GM18907 (cell line): ENCODE results near the gene KRTAP10-3.
"Not testable (repeated sequence)": the region's sequence is repeated elsewhere in the genome, so short reads cannot be mapped to it uniquely, and the experiment has no call there.

Source experiments
- ATAC-seq: cut with Tn5 transposase; IDR thresholded peaks from one replicate; pipeline ENCODE4 v1.9.1; 2021; ENCODE audit warnings: mild to moderate bottlenecking, moderate library complexity; ENCODE audit not compliant: unreplicated experiment

The KRTAP10-3 gene

GRCh38 chr21:44590897-44591800 lies 32.6 kb upstream of the KRTAP10-3 start:
- not testable (repeated sequence) for ATAC-seq

- ATAC-seq: no peak
Observed at GRCh38 chr21:44590311-44590721, 31.7 kb upstream of the KRTAP10-3 start.

- ATAC-seq: no peak
Observed at GRCh38 chr21:44589586-44590305, 31.2 kb upstream of the KRTAP10-3 start.

DNA sequence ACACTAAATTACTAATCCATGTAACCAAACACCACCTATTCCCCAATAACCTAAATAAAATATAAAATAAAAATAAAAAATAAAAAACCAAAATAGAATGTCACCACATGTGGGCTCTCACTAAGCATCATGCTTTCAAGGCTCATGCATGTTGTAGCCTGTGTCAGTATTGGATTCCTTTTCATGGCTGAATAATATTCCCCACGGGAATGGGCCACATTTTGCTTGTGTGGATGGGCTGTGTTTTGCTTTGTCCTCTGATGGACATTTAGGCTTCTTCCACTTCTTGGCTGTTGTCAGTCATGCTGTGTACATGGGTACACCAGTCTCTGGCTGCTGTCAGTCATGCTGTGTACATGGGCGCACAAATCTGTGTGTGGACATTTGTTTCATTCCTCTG lies 30.5 kb upstream of the KRTAP10-3 start:
- no peak for ATAC-seq

DNA sequence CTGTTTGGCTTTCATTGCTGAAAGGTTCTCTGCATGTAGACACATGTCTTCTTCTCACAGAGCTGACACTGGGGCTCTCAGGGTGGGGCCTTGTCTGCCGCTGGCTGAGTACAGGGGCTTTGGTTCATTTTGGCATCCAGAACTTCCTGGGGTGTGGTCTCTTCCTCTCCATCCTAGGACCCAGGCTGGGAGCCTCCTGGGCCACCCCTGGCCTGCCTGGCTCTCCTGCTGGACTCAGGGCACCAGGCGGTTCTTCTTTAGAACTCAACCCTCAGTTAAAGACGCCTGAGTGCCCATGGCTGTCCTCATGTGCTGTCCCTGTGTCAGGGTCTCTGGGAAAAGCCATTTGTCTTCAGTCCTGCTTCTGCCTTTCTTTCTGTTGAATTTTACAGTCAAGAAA lies 27.3 kb upstream of the KRTAP10-3 start:
- no peak for ATAC-seq

DNA sequence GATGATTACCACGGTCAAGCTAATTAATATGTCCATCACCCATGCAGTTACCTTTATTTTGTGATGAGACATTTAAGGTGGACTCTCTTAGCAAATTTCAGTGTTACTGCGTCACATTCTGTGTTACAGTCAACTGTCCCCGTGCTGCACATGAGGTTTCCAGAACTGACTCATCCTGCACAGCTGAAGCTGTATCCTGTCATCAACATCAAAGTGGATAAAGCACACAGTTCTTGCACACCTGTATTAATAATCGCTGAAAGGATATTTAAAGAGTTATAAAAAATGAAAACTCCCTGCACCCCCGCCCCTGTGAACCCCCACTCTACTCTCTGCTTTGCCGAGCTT lies 25.2 kb upstream of the KRTAP10-3 start:
- ATAC-seq: no peak

GRCh38 chr21:44583089-44583799 lies 24.6 kb upstream of the KRTAP10-3 start:
- ATAC-seq: no peak

DNA sequence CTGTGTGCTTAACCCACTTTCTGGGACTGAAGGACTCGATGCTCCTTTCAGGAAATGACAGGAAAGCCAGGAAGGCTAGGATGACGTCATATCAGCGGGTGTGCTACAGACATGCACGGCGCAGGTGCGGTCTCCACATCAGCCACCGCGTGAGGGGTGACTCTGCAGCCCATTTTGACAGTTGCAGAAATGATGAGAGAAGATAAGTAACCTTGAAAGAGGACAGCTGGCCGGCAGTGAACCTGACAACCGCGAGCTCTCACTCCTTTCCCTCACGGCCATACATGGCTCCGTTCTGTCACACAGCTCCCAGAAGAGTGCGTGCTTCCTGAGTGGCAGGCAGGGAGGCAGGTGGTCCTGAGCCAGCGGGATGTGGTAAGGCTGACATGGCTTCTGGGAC lies 23.5 kb upstream of the KRTAP10-3 start:
- no peak for ATAC-seq

GRCh38 chr21:44581158-44581557 lies 22.6 kb upstream of the KRTAP10-3 start:
- no peak for ATAC-seq

- not testable (repeated sequence) for ATAC-seq
Observed at GRCh38 chr21:44580231-44580821, 21.7 kb upstream of the KRTAP10-3 start, which contains the start of gene KRTAP10-5. Gene KRTAP10-5 (minus strand): TSS chr21:44580604. CDS start chr21:44580578, 26 bp downstream.

- no peak for ATAC-seq
Observed at GRCh38 chr21:44579833-44580144, 21.2 kb upstream of the KRTAP10-3 start.

- no peak for ATAC-seq
Observed at GRCh38 chr21:44579056-44579832, 20.6 kb upstream of the KRTAP10-3 start.

DNA sequence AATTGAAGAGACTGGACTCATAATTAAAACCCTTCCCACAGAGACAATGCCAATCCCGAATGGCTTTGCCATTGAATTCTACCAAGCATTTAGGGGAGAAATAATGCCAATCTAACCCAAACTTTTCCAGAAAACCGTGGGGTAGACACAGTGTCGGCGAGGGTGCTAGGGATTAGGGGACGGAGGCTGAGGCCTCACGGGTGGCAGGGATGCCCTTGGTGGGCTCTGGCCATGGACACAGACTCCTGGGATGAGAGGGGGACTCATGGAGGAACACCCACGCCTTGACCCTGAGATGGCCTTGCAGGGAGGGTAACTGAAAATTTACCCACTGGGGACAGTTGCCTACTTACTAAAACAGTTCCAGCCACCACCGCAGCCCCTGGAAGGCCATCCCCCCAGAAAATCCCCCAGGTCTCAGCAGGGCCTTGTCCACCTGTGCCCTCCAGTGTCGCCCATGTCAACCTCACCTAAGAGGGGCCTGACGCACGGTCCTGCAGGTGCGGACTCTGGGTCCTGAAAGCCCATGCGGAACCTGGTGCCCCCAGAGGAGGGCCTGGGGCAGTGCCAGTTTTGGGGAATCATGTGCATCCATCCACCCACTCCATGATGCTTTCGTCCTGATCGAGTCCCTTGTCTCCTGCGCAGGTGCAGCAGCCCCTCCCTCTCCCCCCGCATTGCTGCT lies 19.9 kb upstream of the KRTAP10-3 start:
- no peak for ATAC-seq

DNA sequence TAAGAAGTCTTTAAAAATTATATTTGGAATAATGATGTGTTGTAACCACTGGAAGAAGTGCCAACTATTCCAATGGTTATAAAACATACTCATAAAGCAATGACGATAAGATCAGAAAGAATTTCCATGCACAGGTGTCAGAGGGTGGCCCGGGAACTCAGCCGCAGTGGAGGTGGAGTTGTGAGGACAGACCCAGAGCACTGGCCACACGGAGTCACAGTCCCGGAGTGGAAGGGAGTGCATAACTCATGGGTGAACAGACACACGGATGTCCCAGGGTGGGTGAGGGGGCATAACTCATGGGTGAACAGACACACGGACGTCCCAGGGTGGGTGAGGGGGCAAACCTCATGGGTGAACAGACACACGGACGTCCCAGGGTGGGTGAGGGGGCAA lies 17.4 kb upstream of the KRTAP10-3 start:
- no peak for ATAC-seq

DNA sequence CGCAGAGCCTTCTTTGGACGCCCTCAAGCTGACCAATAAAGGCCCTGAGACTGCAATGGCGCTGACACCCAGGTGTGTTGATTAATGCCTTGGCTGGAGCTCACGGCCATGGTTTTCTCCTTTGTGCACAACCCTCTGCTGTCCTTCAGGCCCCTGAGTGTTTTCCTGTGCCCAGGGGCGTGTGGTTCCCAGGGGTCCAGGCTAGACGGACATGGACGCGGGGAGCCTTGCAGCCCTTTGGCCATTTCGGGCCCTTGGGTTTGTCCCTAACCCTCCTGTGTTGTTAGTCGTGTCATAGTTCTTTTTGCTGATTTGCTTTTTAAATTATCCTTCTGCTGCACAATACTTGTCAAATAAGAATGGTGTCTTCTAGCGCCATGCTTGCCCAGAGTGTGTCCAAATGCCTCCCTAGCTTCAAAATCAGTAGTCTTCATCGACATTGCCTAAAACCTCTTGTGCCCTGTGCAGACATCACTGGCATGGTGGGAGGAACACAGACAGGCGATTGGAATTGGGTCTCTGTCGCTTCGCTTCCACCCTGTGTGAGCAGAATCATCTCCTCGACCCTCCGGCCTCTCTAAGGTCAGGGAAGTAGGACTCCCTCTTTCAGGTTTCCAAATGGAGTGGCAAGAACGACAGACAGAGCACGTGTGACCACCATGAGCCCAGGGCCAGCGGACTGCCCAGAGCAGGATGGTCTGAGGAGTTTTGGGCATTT lies 16.9 kb upstream of the KRTAP10-3 start:
- no peak for ATAC-seq

GRCh38 chr21:44574457-44575306 lies 16.1 kb upstream of the KRTAP10-3 start:
- ATAC-seq: no peak

GRCh38 chr21:44573630-44574456 lies 15.2 kb upstream of the KRTAP10-3 start, which contains the start of gene KRTAP10-4:
Gene KRTAP10-4 (plus strand): TSS chr21:44573729. CDS start chr21:44573759, 30 bp downstream.
- not testable (repeated sequence) for ATAC-seq
